NB4 (cell line): ENCODE measurements around the gene DPYD.

Experiments
- CTCF ChIP-seq: IDR thresholded peaks from one replicate; pipeline ENCODE4 v1.5.1; 2012; ENCODE audit warnings: low read depth, low read length
- MAX ChIP-seq: IDR thresholded peaks from 2 replicates; pipeline ENCODE4 v1.6.1; 2011; ENCODE audit warnings: low read depth, low read length
- MYC ChIP-seq: IDR thresholded peaks from 2 replicates; pipeline ENCODE4 v1.6.1; 2011; ENCODE audit warnings: low read depth, low read length
- POLR2A ChIP-seq: IDR thresholded peaks from 2 replicates; pipeline ENCODE4 v1.6.1; 2011; ENCODE audit warnings: mild to moderate bottlenecking; ENCODE audit not compliant: insufficient read length; ENCODE audit errors: extremely low read depth

- no peak for TF ChIP-seq CTCF
- TF ChIP-seq POLR2A = no peak
- no peak for TF ChIP-seq MAX
- no peak for TF ChIP-seq MYC
Measured at GRCh38 chr1:97373000-97373399, 547.8 kb downstream of the DPYD start.
